Liver (tissue), 3 donors: ENCODE measurements around the gene IFI27.

Experiments used
- CTCF ChIP-seq: fragments of 150-350 bp; IDR thresholded peaks from 2 replicates; pipeline ENCODE4 v1.5.1; 2017; ENCODE audit warnings: improper control_type of control experiment, low read depth, low read length; ENCODE audit not compliant: missing input control
- HNF4A ChIP-seq, 2 donors: conservative IDR thresholded peaks; 2 replicates each; pipeline ENCODE4 v1.6.1; 2016; ENCODE audit warnings: antibody characterized with exemption in 2 of 2, mild to moderate bottlenecking in 2 of 2
- MAX ChIP-seq: IDR thresholded peaks from 2 replicates; pipeline ENCODE4 v1.6.1; 2016; ENCODE audit warnings: antibody characterized with exemption
- RAD21 ChIP-seq, 2 donors: IDR thresholded peaks; 2 replicates each; pipeline ENCODE4 v1.6.1; 2016; ENCODE audit warnings: antibody characterized with exemption in 2 of 2, mild to moderate bottlenecking in 2 of 2
- donor health status: healthy.
- donor health status: healthy.

GRCh38 chr14:94161058-94161457, 50.5 kb downstream of the IFI27 start:
- no peak for TF ChIP-seq MAX
- TF ChIP-seq CTCF, result no peak
- TF ChIP-seq RAD21 (IDR thresholded peaks at IDR 0.05), result no peak
- TF ChIP-seq HNF4A (conservative IDR thresholded peaks at IDR 0.05), result no peak
